ENCODE measurements around the gene PPDPF.

DNA sequence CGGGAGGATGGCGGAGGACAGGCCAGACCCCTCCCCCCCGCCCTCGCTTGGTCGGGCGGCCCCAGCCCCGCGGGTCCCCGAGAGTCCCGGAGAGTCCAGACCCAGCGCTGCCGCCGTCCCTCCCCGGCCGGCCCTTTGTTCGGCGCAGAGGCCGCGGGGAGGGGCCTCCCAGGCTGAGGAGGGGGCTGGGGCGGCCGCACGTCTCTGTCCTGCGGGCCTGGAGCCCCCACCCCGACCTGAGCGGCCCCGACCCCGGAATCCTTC lies 48.9 kb upstream of the PPDPF start:
- TF ChIP-seq, protein P1, sequence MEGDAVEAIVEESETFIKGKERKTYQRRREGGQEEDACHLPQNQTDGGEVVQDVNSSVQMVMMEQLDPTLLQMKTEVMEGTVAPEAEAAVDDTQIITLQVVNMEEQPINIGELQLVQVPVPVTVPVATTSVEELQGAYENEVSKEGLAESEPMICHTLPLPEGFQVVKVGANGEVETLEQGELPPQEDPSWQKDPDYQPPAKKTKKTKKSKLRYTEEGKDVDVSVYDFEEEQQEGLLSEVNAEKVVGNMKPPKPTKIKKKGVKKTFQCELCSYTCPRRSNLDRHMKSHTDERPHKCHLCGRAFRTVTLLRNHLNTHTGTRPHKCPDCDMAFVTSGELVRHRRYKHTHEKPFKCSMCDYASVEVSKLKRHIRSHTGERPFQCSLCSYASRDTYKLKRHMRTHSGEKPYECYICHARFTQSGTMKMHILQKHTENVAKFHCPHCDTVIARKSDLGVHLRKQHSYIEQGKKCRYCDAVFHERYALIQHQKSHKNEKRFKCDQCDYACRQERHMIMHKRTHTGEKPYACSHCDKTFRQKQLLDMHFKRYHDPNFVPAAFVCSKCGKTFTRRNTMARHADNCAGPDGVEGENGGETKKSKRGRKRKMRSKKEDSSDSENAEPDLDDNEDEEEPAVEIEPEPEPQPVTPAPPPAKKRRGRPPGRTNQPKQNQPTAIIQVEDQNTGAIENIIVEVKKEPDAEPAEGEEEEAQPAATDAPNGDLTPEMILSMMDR (IDR thresholded peaks at IDR 0.05; ENCODE audit: low read depth, low read length, poor library complexity, severe bottlenecking): no peak
- no peak for TF ChIP-seq EZH2phosphoT487 (IDR thresholded peaks at IDR 0.05; ENCODE audit: borderline replicate concordance, low read length)

Measured in DOHH2 (cell line).